ENCODE results near the gene PREX1.

Gene PREX1

DNA sequence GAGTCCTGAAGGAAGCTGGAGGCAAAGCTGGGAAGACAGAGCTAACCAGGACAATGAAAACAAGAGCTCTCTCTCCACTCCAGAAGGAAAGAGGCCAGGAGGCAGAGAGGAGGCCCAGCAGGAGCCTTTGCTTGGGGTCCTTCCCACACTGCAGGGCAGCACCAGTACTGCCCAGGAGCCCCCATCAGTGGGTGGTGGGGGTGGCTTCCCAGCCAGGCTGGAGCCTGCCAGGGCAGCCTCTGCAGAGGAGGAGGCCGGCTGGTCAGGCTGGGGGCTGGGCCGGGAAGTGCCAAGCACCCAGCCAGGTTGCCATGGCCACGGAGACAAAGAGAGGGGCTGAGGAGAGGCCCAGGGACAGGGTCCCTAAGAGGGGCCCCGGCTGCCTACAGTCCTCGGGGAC lies 33.4 kb downstream of the PREX1 start:
- TF ChIP-seq, protein P1, sequence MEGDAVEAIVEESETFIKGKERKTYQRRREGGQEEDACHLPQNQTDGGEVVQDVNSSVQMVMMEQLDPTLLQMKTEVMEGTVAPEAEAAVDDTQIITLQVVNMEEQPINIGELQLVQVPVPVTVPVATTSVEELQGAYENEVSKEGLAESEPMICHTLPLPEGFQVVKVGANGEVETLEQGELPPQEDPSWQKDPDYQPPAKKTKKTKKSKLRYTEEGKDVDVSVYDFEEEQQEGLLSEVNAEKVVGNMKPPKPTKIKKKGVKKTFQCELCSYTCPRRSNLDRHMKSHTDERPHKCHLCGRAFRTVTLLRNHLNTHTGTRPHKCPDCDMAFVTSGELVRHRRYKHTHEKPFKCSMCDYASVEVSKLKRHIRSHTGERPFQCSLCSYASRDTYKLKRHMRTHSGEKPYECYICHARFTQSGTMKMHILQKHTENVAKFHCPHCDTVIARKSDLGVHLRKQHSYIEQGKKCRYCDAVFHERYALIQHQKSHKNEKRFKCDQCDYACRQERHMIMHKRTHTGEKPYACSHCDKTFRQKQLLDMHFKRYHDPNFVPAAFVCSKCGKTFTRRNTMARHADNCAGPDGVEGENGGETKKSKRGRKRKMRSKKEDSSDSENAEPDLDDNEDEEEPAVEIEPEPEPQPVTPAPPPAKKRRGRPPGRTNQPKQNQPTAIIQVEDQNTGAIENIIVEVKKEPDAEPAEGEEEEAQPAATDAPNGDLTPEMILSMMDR (IDR thresholded peaks at IDR 0.05; ENCODE audit: unreplicated experiment in 3 of 3) = no peak
- Mint-ChIP-seq H3K36me3 (ENCODE audit: low read depth) (no peaks in the 10 kb centered on the region), H3K4me3 (no peak overlapping the region), H3K4me1 (peaks cover 50% of the 10 kb centered on the region), H3K27ac (peak overlapping the region; percentile 41 to 80 (median 57)), H3K9me3 (no peaks in the 10 kb centered on the region), H3K27me3 (ENCODE audit: low read depth) (peaks cover 15% of the 10 kb centered on the region)

DNA sequence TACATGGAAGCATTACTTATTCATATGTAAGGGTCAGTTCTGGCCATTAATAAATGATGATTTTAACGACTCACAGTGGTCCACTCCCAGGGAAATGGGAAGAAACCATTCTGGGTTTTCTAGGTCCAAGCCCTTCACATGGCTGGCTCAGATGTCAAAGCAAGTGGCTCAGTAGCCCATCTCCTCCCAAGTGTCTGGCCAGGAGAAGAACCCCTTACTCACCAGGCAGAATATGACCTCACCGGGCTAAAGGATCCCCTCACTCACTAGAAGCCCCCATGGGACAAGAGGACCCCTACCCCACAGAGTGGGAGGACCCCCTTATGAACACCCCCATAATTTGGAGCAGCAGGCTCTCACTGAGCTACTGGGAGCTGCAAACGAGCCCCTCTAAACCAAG lies 34.0 kb downstream of the PREX1 start:
- Mint-ChIP-seq H3K4me1 (peaks cover 55% of the 10 kb centered on the region), H3K4me3 (no peak overlapping the region), H3K27ac (peak overlapping the region; percentile 41 to 80 (median 57)), H3K9me3 (no peaks in the 10 kb centered on the region), H3K27me3 (ENCODE audit: low read depth) (peaks cover 15% of the 10 kb centered on the region), H3K36me3 (ENCODE audit: low read depth) (no peaks in the 10 kb centered on the region)
- TF ChIP-seq, protein P1 (IDR thresholded peaks at IDR 0.05; ENCODE audit: unreplicated experiment in 3 of 3) = no peak

DNA sequence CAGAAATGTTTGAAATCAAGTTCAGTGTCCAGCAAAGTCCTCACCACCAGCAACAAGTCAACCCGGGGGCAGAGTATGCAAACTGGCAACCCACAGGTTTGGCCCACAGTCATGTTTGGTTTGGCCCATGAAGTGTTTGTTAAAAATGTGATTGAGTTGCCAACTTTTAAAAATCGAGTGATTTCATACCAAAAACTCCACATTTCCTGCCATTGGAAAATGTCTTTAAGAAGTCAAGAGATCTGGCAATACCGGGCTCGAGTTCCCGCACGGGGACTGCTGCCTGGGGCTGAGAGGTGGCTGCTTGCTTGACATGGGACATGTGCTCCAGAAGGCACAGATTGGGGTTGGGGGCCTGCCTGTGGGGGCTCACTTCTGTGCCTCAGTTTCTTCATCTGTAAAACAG lies 36.1 kb downstream of the PREX1 start:
- no peak overlapping the region for H3K4me3 Mint-ChIP-seq
- TF ChIP-seq, protein P1 (IDR thresholded peaks at IDR 0.05; ENCODE audit: unreplicated experiment in 3 of 3) = no peak
- no peaks in the 10 kb centered on the region for H3K9me3 Mint-ChIP-seq
- H3K36me3 Mint-ChIP-seq (ENCODE audit: low read depth) = no peaks in the 10 kb centered on the region
- peaks cover 63% of the 10 kb centered on the region for H3K4me1 Mint-ChIP-seq
- peaks cover 19% of the 10 kb centered on the region for H3K27me3 Mint-ChIP-seq (ENCODE audit: low read depth)
- H3K27ac Mint-ChIP-seq = no peak overlapping the region

DNA sequence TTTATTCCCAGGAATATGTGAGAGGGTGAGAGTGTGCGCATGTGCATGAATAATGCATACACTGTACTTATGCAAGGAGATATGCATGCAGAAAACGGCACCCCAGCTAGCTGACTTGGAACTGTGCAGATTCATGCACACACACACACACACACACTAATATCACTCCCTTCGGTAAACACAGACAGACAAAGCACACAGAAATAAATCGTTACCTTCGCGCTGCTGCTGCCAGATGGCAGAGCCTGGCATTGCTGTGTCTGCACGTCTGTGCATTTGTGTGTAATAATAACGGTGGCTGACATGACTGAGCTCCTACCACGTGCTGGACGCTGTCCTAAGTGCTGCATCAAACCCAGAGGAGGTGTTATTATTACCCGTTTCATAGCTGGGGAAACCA lies 36.8 kb downstream of the PREX1 start:
- Mint-ChIP-seq H3K27me3 (ENCODE audit: low read depth) (peaks cover 19% of the 10 kb centered on the region), H3K36me3 (ENCODE audit: low read depth) (no peaks in the 10 kb centered on the region), H3K9me3 (no peaks in the 10 kb centered on the region), H3K27ac (peak overlapping the region; percentile 68 to 83 (median 75)), H3K4me3 (peak overlapping the region in 1 of 3 experiments; percentile 34), H3K4me1 (peaks cover 63% of the 10 kb centered on the region)
- TF ChIP-seq, protein P1 (IDR thresholded peaks at IDR 0.05; ENCODE audit: unreplicated experiment in 3 of 3) = no peak

DNA sequence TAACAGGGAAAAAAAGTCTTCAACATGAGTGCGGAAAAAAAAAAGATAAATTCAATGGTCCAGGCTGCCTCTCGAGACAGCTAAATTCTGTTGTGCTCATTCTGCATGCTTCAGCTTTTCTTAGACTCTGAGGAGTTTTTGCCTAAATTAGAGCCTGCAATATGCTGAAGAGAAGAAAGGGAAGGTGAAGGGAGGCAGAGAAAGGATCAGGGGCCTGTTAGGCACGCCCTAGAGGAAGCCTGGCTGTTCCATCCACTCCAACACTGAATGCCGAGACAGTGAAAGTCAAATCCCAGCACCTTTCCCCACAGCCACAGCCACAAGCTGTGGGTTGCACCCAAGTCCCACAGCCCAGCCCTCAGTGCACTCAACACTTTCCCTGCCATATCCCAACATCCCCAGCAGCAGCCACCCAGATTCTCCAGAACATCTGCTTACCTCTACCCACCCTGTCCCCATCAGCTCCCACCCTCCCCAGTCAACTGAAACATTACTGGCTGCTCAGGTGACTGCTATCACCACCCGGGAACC lies 37.3 kb downstream of the PREX1 start:
- no peaks in the 10 kb centered on the region for H3K36me3 Mint-ChIP-seq (ENCODE audit: low read depth)
- H3K4me3 Mint-ChIP-seq = peak overlapping the region in 1 of 3 experiments; percentile 22
- H3K9me3 Mint-ChIP-seq = no peaks in the 10 kb centered on the region
- TF ChIP-seq, protein P1 (IDR thresholded peaks at IDR 0.05; ENCODE audit: unreplicated experiment in 3 of 3) = no peak
- H3K4me1 Mint-ChIP-seq = peaks cover 60% of the 10 kb centered on the region
- peak overlapping the region; percentile 68 to 83 (median 75) for H3K27ac Mint-ChIP-seq
- peaks cover 22% of the 10 kb centered on the region for H3K27me3 Mint-ChIP-seq (ENCODE audit: low read depth)

DNA sequence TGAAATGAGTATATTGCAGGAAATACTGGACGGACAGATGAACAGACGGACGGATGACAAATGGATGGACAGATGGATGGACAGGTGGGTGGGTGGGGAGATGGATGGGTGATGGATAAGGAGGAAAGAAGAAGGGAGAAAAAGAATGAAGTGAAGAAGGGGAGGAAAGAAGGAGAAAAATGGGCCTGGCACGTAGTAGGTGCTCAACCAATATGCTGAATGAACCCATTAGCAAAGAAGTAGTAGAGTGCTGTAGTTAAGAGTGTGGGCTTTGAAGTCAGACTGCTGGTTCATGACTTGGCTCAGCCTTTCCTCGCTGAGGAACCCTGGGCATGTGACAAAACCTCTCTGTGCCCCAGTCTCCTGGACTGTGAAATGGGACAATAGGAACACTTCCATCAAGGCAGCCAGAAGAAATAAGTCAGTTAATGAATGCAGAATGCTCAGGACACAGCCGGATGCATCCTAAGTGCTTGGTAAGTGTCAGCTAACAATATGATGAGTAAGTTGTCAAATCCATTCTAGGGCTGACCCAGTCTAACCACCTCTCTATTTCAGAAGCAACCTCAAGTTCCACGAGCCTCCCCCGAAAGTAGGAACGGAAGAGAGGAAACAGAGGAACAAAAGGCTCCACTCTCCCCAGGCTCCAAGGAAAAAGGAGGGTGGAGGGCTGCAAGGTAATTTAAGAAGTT lies 37.9 kb downstream of the PREX1 start:
- TF ChIP-seq, protein P1 (IDR thresholded peaks at IDR 0.05; ENCODE audit: unreplicated experiment in 3 of 3) = no peak
- Mint-ChIP-seq H3K27me3 (ENCODE audit: low read depth) (peaks cover 22% of the 10 kb centered on the region), H3K4me1 (peaks cover 56% of the 10 kb centered on the region), H3K27ac (peak overlapping the region; percentile 68 to 83 (median 75)), H3K4me3 (no peak overlapping the region), H3K36me3 (ENCODE audit: low read depth) (no peaks in the 10 kb centered on the region), H3K9me3 (no peaks in the 10 kb centered on the region)
